ENCODE results near the gene COPS7B. TPM values are rescaled to one million over a fixed set of nuclear protein-coding genes. Genes with fewer than 3 reads are reported as not detected.

The COPS7B gene
- total RNA-seq, 1 donor, result 19.5 TPM

DNA sequence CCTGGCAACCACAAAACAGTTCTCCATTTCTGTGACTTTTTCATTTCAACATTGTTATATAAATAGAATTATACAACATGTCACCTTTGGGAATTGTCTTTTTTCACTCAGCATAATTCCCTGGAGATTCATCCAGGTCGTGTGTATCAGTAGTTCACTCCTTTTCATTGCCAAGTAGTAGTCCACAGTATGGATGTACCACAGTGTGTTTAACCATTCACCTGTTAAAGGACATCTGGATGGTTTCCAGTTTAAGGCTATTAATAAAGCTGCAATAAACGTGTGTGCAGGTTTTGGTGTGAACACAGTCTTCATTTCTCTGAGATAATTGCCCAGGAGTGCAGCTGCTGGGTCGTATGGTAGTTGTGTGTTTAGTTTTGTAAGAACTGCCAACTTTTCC is 35.7 kb downstream of the COPS7B start:
- Histone ChIP-seq H3K27ac (ENCODE audit: low read depth, low read length) (no peak overlapping the region), H3K4me1 (ENCODE audit: insufficient read depth, low read length) (no peaks in the 10 kb centered on the region), H3K4me2 (ENCODE audit: insufficient read depth, low read length) (no peak overlapping the region), H3K79me2 (ENCODE audit: insufficient read depth, low read length) (no peaks in the 10 kb centered on the region), H2AFZ (ENCODE audit: low read length) (no peak overlapping the region), H3K9me3 (ENCODE audit: low read depth, low read length) (peaks cover 2% of the 10 kb centered on the region), H3K36me3 (ENCODE audit: insufficient read depth, low read length) (no peaks in the 10 kb centered on the region), H3K4me3 (ENCODE audit: insufficient read depth, low read length) (no peak overlapping the region), H4K20me1 (ENCODE audit: insufficient read depth, low read length) (no peaks in the 10 kb centered on the region), H3K27me3 (ENCODE audit: insufficient read depth, low read length) (peaks cover 8% of the 10 kb centered on the region)
- TF ChIP-seq, protein P1, sequence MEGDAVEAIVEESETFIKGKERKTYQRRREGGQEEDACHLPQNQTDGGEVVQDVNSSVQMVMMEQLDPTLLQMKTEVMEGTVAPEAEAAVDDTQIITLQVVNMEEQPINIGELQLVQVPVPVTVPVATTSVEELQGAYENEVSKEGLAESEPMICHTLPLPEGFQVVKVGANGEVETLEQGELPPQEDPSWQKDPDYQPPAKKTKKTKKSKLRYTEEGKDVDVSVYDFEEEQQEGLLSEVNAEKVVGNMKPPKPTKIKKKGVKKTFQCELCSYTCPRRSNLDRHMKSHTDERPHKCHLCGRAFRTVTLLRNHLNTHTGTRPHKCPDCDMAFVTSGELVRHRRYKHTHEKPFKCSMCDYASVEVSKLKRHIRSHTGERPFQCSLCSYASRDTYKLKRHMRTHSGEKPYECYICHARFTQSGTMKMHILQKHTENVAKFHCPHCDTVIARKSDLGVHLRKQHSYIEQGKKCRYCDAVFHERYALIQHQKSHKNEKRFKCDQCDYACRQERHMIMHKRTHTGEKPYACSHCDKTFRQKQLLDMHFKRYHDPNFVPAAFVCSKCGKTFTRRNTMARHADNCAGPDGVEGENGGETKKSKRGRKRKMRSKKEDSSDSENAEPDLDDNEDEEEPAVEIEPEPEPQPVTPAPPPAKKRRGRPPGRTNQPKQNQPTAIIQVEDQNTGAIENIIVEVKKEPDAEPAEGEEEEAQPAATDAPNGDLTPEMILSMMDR (IDR thresholded peaks at IDR 0.05; ENCODE audit: extremely low read depth, low read depth, low read length), result no peak
- no peak for DNase-seq (ENCODE audit: insufficient read length, low spot score, missing footprints)

DNA sequence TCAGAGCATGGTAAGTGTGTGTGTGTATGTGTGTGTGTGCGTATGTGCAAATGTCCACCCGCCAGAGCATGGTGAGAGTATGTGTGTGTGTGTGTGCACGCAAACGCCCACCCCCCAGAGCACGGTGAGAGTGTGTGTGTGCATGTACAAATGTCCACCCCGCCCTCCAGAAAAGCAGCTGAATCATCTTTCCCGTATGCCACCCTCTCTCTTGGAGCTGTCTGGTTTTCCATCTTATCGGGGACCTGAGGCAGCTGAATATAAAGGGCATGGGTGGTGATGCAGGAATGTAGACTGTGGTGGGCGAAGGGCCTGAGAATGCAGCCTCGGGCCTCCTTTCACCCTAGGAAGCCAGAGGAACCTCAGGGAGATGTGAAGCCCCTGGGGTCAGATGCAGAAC is 66.9 kb downstream of the COPS7B start:
- no peak overlapping the region for H3K4me3 ChIP-seq (ENCODE audit: insufficient read depth, low read length)
- no peaks in the 10 kb centered on the region for H3K4me1 ChIP-seq (ENCODE audit: insufficient read depth, low read length)
- no peak overlapping the region for H3K27ac ChIP-seq (ENCODE audit: low read depth, low read length)
- no peaks in the 10 kb centered on the region for H3K36me3 ChIP-seq (ENCODE audit: insufficient read depth, low read length)
- no peak overlapping the region for H2AFZ ChIP-seq (ENCODE audit: low read length)
- H4K20me1 ChIP-seq (ENCODE audit: insufficient read depth, low read length), result no peaks in the 10 kb centered on the region
- H3K4me2 ChIP-seq (ENCODE audit: insufficient read depth, low read length), result no peak overlapping the region
- peaks cover 4% of the 10 kb centered on the region for H3K27me3 ChIP-seq (ENCODE audit: insufficient read depth, low read length)
- no peaks in the 10 kb centered on the region for H3K79me2 ChIP-seq (ENCODE audit: insufficient read depth, low read length)
- H3K9me3 ChIP-seq (ENCODE audit: low read depth, low read length), result no peaks in the 10 kb centered on the region
- no peak for DNase-seq (ENCODE audit: insufficient read length, low spot score, missing footprints)
- TF ChIP-seq, protein P1 (IDR thresholded peaks at IDR 0.05; ENCODE audit: extremely low read depth, low read depth, low read length), result no peak

DNA sequence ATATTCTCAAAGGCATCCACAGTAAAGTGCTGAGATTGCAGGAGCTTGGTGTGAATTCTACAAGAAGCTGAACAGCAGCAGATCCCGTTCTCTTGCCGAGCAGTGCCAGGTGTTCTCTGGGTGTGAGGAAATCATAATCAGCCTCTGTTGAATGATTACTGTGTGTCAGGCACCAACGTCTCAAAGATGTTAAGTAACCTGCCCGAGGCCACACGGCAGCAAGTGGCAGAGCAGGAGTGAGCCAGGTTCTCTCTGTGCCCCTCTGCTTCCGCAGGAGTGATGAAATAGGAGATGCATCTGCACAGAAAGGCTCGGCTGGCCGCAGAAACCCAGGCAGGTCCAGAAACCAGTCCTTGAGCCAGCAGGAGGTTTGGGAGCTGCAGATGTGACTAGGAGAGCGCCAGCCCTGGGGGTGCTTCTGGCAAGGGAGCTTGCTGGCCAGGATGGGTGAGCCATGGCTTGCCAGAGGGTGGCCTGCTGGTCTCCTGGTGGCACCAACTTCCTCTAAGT is 68.4 kb downstream of the COPS7B start:
- Histone ChIP-seq H4K20me1 (ENCODE audit: insufficient read depth, low read length) (no peaks in the 10 kb centered on the region), H3K27ac (ENCODE audit: low read depth, low read length) (no peak overlapping the region), H3K9me3 (ENCODE audit: low read depth, low read length) (no peaks in the 10 kb centered on the region), H2AFZ (ENCODE audit: low read length) (no peak overlapping the region), H3K4me3 (ENCODE audit: insufficient read depth, low read length) (no peak overlapping the region), H3K27me3 (ENCODE audit: insufficient read depth, low read length) (peaks cover 4% of the 10 kb centered on the region), H3K4me1 (ENCODE audit: insufficient read depth, low read length) (no peaks in the 10 kb centered on the region), H3K4me2 (ENCODE audit: insufficient read depth, low read length) (no peak overlapping the region), H3K79me2 (ENCODE audit: insufficient read depth, low read length) (no peaks in the 10 kb centered on the region), H3K36me3 (ENCODE audit: insufficient read depth, low read length) (no peaks in the 10 kb centered on the region)
- TF ChIP-seq, protein P1 (IDR thresholded peaks at IDR 0.05; ENCODE audit: extremely low read depth, low read depth, low read length), result no peak
- DNase-seq (ENCODE audit: insufficient read length, low spot score, missing footprints), result no peak

DNA sequence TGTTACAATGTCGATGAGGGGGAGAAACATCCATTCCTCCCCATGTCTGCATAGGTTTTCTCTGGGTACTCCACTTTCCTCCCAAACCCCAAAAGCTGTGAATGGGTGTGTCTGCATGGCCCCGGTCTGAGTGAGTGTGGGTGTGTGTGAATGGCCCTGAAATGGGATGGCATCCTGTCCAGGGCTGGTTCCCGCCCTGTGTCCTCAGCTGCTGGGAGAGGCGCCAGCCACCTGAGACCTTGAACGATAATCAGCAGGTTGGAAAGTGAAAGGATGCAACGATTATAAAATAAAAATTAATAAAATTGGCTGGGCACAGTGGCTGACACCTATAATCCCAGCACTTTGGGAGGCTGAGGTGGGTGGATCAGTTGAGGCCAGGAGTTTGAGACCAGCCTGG is 70.7 kb downstream of the COPS7B start:
- Histone ChIP-seq H3K9me3 (ENCODE audit: low read depth, low read length) (no peaks in the 10 kb centered on the region), H2AFZ (ENCODE audit: low read length) (no peak overlapping the region), H3K27me3 (ENCODE audit: insufficient read depth, low read length) (no peaks in the 10 kb centered on the region), H3K27ac (ENCODE audit: low read depth, low read length) (no peak overlapping the region), H3K4me1 (ENCODE audit: insufficient read depth, low read length) (no peaks in the 10 kb centered on the region), H3K79me2 (ENCODE audit: insufficient read depth, low read length) (no peaks in the 10 kb centered on the region), H3K36me3 (ENCODE audit: insufficient read depth, low read length) (no peaks in the 10 kb centered on the region), H3K4me2 (ENCODE audit: insufficient read depth, low read length) (no peak overlapping the region), H3K4me3 (ENCODE audit: insufficient read depth, low read length) (no peak overlapping the region), H4K20me1 (ENCODE audit: insufficient read depth, low read length) (no peaks in the 10 kb centered on the region)
- DNase-seq (ENCODE audit: insufficient read length, low spot score, missing footprints), result no peak
- TF ChIP-seq, protein P1 (IDR thresholded peaks at IDR 0.05; ENCODE audit: extremely low read depth, low read depth, low read length), result no peak

Small RNA genes within 50 kb of the gene (small RNA-seq; reads per million reads assigned to genes)
- not detected for gene AC073476.4

Other genes starting within 250 kb of the COPS7B start
- not detected in 2 replicates for gene TEX44, start 193.6 kb upstream of the COPS7B start, total RNA-seq
- gene PTMA, start 77.9 kb upstream of the COPS7B start, total RNA-seq, result 459 and 545 TPM in 2 replicates
- 19.2 and 21.5 TPM in 2 replicates for gene PDE6D, start 5.2 kb upstream of the COPS7B start, total RNA-seq
- not detected in 2 replicates for gene NPPC, start 140.0 kb downstream of the COPS7B start, total RNA-seq
- 21.2 and 28.2 TPM in 2 replicates for gene DIS3L2, start 175.3 kb downstream of the COPS7B start, total RNA-seq

All from osteoblast (primary cell).